Choroid plexus epithelial cell (primary cell): ENCODE data around the gene ARMC7.

ENCODE experiments used
- DNase-seq: peaks from one replicate; pipeline ENCODE4 v3.0.0-alpha.2; 2010; ENCODE audit warnings: low read depth
- H3K4me3 ChIP-seq: 2 replicates; pipeline ENCODE4 v1.5.1; 2011; ENCODE audit warnings: low read depth, mild to moderate bottlenecking, control low read depth, low read length, moderate library complexity
- TF ChIP-seq, protein P1 (sequence below): conservative IDR thresholded peaks from 2 replicates; pipeline ENCODE4 v1.5.1; 2011; ENCODE audit warnings: low read depth, mild to moderate bottlenecking, control low read depth, inconsistent platforms, low read length, moderate library complexity

ARMC7 gene

DNA sequence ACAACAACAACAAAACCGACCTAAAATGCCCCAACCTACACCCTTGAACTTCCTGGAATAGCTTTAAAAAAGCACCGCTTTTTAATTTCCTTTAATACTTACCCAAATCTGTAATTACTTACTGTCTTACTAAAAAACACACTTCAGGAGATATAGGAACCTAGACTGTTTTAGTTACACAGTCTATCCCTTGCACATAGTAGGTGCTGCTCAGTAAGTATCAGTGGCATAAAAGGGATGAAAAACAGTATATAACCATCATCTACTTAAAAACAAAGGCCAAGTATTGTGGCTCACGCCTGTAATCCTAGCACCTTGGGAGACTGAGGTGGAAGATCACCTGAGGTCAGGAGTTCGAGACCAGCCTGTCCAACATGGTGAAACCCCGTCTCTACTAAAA, 66.9 kb downstream of the ARMC7 start:
- no peak for DNase-seq
- TF ChIP-seq, protein P1, sequence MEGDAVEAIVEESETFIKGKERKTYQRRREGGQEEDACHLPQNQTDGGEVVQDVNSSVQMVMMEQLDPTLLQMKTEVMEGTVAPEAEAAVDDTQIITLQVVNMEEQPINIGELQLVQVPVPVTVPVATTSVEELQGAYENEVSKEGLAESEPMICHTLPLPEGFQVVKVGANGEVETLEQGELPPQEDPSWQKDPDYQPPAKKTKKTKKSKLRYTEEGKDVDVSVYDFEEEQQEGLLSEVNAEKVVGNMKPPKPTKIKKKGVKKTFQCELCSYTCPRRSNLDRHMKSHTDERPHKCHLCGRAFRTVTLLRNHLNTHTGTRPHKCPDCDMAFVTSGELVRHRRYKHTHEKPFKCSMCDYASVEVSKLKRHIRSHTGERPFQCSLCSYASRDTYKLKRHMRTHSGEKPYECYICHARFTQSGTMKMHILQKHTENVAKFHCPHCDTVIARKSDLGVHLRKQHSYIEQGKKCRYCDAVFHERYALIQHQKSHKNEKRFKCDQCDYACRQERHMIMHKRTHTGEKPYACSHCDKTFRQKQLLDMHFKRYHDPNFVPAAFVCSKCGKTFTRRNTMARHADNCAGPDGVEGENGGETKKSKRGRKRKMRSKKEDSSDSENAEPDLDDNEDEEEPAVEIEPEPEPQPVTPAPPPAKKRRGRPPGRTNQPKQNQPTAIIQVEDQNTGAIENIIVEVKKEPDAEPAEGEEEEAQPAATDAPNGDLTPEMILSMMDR: no peak

DNA sequence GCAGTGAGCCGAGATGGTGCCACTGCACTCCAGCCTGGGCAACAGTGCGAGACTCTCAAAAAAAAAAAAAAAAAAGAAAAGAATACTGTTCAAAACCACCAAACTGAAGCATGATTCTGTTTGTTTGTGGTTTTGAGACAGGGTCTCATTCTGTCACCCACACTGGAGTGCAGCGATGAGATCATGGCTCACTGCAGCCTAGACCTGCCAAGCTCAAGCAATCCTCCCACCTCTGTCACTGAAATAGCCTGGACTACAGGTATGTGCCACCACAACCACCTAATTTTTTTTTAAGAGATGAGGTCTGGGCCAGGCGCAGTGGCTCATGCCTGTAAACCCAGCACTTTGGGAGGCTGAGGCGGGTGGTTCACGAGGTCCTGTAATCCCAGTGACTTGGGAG, 68.7 kb downstream of the ARMC7 start:
- DNase-seq: no peak
- TF ChIP-seq, protein P1: no peak
- no peak overlapping the region for H3K4me3 ChIP-seq

More for the DNA sequence above, 66.9 kb downstream of the ARMC7 start:
- no peak overlapping the region for H3K4me3 ChIP-seq
